CD4-positive, alpha-beta T cell (primary cell): ENCODE data around the gene TFE3. TPM values are rescaled to one million over a fixed set of nuclear protein-coding genes. Genes with fewer than 3 reads are reported as not detected.

Source experiments
- ATAC-seq: fragments of 200-7000 bp; cut with Tn5 transposase; one replicate; pipeline ENCODE4 v1.10.0; 2022; ENCODE audit warnings: mild to moderate bottlenecking; ENCODE audit not compliant: poor library complexity
- CTCF ChIA-PET: fragments of 350-600 bp; sonication (Branson Sonifier 250); formaldehyde crosslinking; loops from one replicate; lab custom pipeline; 2021; ENCODE audit warnings: antibody characterized with exemption, inconsistent platforms; lab: Charles Lee
- POLR2A ChIA-PET: fragments of 350-600 bp; sonication (Branson Sonifier 250); formaldehyde crosslinking; loops from one replicate; lab custom pipeline; 2021; ENCODE audit warnings: antibody characterized with exemption, inconsistent platforms; lab: Charles Lee
- DNase-seq, 14 experiments: peaks; one replicate each; pipeline ENCODE4 v3.0.0-alpha.2; 2013 to 2020; ENCODE audit warnings: mixed read lengths in 2 of 14
- H3K27ac ChIP-seq, 2 donors: one replicate each; pipeline versions ENCODE4 v1.5.1 to v1.7.0; 2013; ENCODE audit warnings: low read length in 2 of 2, low read depth in 1 of 2, mild to moderate bottlenecking in 1 of 2
- H3K27me3 ChIP-seq, 2 experiments: 1 replicate in 1 of 2; 2 replicates in 1 of 2; pipeline versions ENCODE4 v1.6.1 to v1.7.0; 2013; ENCODE audit warnings: low read length in 2 of 2, control low read depth in 1 of 2, mild to moderate bottlenecking in 1 of 2, moderate library complexity in 1 of 2; ENCODE audit not compliant: insufficient read depth in 2 of 2, control insufficient read depth in 1 of 2
- H3K36me3 ChIP-seq: one replicate; pipeline ENCODE4 v1.6.1; 2013; ENCODE audit warnings: low read length, control low read depth; ENCODE audit not compliant: insufficient read depth
- H3K4me1 ChIP-seq: one replicate; pipeline ENCODE4 v1.6.1; 2013; ENCODE audit warnings: low read length, control low read depth; ENCODE audit not compliant: insufficient read depth
- H3K4me3 ChIP-seq: one replicate; pipeline ENCODE4 v1.5.1; 2013; ENCODE audit warnings: mild to moderate bottlenecking, low read length, moderate library complexity
- H3K9me3 ChIP-seq, 2 experiments: 1 replicate in 1 of 2; 2 replicates in 1 of 2; pipeline versions ENCODE4 v1.6.1 to v1.7.0; 2013; ENCODE audit warnings: low read length in 2 of 2, mild to moderate bottlenecking in 2 of 2, control low read depth in 1 of 2, moderate library complexity in 1 of 2; ENCODE audit not compliant: control insufficient read depth in 1 of 2, insufficient read depth in 1 of 2
- H3K27ac Mint-ChIP-seq: one replicate; pipeline ENCODE4 v1.8.0; 2020; ENCODE audit warnings: mixed read lengths
- H3K27me3 Mint-ChIP-seq: one replicate; pipeline ENCODE4 v1.8.0; 2021; ENCODE audit warnings: mixed read lengths
- H3K36me3 Mint-ChIP-seq: one replicate; pipeline ENCODE4 v1.8.0; 2021; ENCODE audit warnings: low read depth, mixed read lengths
- H3K4me1 Mint-ChIP-seq: one replicate; pipeline ENCODE4 v1.8.0; 2021; ENCODE audit warnings: low read depth, mixed read lengths
- H3K4me3 Mint-ChIP-seq: one replicate; pipeline ENCODE4 v1.8.0; 2020; ENCODE audit warnings: mild to moderate bottlenecking, mixed read lengths
- H3K9me3 Mint-ChIP-seq: one replicate; pipeline ENCODE4 v1.8.0; 2020; ENCODE audit warnings: mixed read lengths
- intact Hi-C, 2 experiments: fragments of 100-400 bp; cut with DNase I in 1 of 2; cut with micrococcal nuclease in 1 of 2; formaldehyde crosslinking; loops; one replicate each; pipeline versions ENCODE4 v1.15.1 to v1.9.0; 2023 to 2025; cut with DNase I, micrococcal nuclease
- total RNA-seq, 174 experiments: library from RNA in 2 of 174; stranded (reverse) in 2 of 174; gene quantifications; one replicate each; pipeline ENCODE4 v1.2.3 and lab custom pipeline; 2021 to 2026
- TF ChIP-seq, protein P1 (sequence below): fragments of 200-600 bp; IDR thresholded peaks from one replicate; pipeline ENCODE4 v1.8.0; 2022; ENCODE audit warnings: antibody characterized with exemption, mild to moderate bottlenecking

TFE3 gene
- total RNA-seq, 2 experiments from 2014 or later = 38.6 to 40.9 TPM

DNA sequence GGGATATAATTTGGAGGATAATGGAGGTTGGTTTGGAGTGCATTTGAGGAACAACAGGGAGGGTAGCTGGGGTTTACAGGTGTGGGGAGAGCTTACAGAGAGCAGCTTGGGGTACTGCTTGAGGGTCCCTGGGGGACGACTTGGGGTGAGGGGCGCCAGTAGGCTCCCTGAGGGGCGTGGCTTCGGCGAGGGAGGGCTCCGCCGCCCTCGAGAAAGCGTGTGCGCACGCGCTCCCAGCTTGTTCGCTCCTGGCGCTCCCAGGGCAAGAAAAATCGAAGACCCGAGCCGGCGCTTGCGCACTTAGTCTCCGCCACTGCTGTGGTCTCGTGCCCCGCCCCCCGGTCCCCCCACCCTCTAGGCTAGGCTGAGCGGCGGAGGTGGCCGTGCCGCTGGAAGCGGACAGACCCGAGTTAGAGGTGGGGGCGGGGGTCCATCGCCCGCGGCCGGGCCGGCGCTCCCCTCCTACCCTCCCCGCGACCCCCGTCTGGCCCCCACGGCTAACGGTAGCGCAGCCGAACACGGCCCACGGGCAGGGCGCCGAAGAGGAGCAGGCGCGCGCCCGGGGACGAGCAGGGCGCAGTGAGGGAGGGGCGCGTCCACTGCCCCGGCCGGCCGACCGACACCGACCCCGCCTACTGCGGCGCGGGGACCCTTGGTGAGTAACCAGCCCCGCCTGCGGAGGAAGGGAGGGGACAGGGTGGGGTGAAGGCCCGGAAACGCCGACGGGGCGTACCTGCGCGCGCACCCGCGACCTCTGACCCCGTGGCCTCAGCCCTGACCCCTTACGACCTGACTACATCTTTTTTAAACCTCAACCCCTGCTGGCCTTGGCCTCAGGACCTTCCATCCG lies 10.3 kb upstream of the TFE3 start:
- TF ChIP-seq, protein P1, sequence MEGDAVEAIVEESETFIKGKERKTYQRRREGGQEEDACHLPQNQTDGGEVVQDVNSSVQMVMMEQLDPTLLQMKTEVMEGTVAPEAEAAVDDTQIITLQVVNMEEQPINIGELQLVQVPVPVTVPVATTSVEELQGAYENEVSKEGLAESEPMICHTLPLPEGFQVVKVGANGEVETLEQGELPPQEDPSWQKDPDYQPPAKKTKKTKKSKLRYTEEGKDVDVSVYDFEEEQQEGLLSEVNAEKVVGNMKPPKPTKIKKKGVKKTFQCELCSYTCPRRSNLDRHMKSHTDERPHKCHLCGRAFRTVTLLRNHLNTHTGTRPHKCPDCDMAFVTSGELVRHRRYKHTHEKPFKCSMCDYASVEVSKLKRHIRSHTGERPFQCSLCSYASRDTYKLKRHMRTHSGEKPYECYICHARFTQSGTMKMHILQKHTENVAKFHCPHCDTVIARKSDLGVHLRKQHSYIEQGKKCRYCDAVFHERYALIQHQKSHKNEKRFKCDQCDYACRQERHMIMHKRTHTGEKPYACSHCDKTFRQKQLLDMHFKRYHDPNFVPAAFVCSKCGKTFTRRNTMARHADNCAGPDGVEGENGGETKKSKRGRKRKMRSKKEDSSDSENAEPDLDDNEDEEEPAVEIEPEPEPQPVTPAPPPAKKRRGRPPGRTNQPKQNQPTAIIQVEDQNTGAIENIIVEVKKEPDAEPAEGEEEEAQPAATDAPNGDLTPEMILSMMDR = no peak
- Mint-ChIP-seq H3K36me3 (peaks cover 4% of the 10 kb centered on the region), H3K27me3 (no peaks in the 10 kb centered on the region), H3K27ac (peak overlapping the region; percentile 86), H3K4me1 (peaks cover 29% of the 10 kb centered on the region), H3K9me3 (no peaks in the 10 kb centered on the region), H3K4me3 (peak overlapping the region; percentile 86)
- H3K27me3 ChIP-seq = no peaks in the 10 kb centered on the region
- POLR2A ChIA-PET = interaction anchor here (0.6 to 1.1 kb wide), 7 partner anchors 10 to 479 kb away, joined by 3 to 8 read pairs (median 4); partner anchors contain the start of genes GRIPAP1, OTUD5, RBM3 and WDR45
- H3K27ac ChIP-seq = peak overlapping the region; percentile 69 to 70
- no peaks in the 10 kb centered on the region for H3K9me3 ChIP-seq
- DNase-seq = peak; percentile 33 to 81 (median 58)
- peaks cover 21% of the 10 kb centered on the region for H3K4me1 ChIP-seq
- H3K36me3 ChIP-seq = no peaks in the 10 kb centered on the region
- intact Hi-C loops = no loop called here
- H3K4me3 ChIP-seq = peak overlapping the region; percentile 53
- CTCF ChIA-PET = no interaction called here
- ATAC-seq = peak; percentile 78

DNA sequence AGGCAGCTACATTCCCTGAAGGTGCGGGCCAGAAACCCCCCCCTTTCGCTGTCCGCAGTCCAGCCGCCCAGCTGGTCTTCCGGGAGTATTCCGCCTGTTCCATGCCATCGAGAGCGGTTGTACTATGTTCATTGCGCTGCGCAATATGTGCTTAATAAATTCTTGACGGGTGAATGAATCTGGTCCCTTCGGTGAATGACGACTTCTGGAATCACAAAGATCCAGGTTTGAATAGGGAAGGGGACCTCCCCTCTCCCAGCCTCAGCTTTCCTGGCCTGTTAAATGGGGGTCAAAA lies 777 bp upstream of the TFE3 start:
- CTCF ChIA-PET = interaction anchor here (0.9 to 1.1 kb wide), 2 partner anchors 36 to 86 kb away, joined by 3 to 4 read pairs; partner anchors contain the start of gene WDR45
- Histone ChIP-seq H3K4me3 (peak overlapping the region; percentile 66), H3K9me3 (no peaks in the 10 kb centered on the region), H3K4me1 (peaks cover 42% of the 10 kb centered on the region), H3K27ac (peak overlapping the region; percentile 73 to 78), H3K36me3 (peaks cover 4% of the 10 kb centered on the region), H3K27me3 (no peaks in the 10 kb centered on the region)
- H3K4me3 Mint-ChIP-seq = peak overlapping the region; percentile 96
- H3K27ac Mint-ChIP-seq = peak overlapping the region; percentile 94
- H3K4me1 Mint-ChIP-seq = peaks cover 39% of the 10 kb centered on the region
- TF ChIP-seq, protein P1 = no peak
- POLR2A ChIA-PET = interaction anchor here (1.1 to 3.1 kb wide), 11 partner anchors 8 to 469 kb away, joined by 3 to 30 read pairs (median 4); partner anchors contain the start of genes GRIPAP1, KCND1, OTUD5 and RBM3
- intact Hi-C loops = loop anchor here (2.0 to 5.0 kb wide), 9 partner anchors 31 to 237 kb away; partner anchors contain the start of genes GRIPAP1 (in 1 of the 2), OTUD5 (in 1 of the 2), PQBP1 (in 1 of the 2) and PRAF2 (in 1 of the 2)
- no peak for DNase-seq
- no peaks in the 10 kb centered on the region for H3K27me3 Mint-ChIP-seq
- no peaks in the 10 kb centered on the region for H3K9me3 Mint-ChIP-seq
- peaks cover 10% of the 10 kb centered on the region for H3K36me3 Mint-ChIP-seq
- ATAC-seq = no peak

DNA sequence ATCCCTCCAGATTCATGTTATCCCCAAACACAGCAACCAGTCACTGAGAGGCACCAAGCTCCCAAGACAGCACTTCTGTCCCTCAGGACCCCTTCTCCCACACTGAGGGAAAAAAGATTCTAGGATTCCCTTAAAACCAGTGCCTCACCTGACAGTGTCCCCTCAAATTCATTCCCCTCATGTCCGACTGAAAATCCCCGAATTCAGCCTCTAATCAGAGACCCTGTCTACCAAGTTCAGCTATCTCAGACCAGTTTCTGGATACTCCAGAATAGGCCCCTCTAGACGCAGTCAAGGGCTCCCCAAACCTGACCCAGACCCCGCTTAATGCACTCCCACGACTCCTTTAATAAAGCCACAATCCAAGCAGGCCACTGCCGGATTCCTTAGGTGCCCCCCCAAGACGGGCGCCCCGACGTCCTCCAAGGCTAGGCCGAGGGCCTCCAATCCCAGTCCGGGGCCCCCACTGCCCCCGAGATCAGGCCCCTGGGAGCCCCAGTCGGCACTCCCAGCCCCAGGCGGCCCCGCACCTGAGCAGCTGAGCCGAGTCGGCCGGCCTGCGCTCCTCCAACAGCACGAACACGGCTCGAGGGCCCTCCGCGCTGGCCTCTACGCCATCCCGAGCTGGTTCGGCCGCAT lies 457 bp downstream of the TFE3 start:
- ATAC-seq = peak; percentile 2
- Mint-ChIP-seq H3K4me3 (peak overlapping the region; percentile 96), H3K36me3 (peaks cover 20% of the 10 kb centered on the region), H3K4me1 (peaks cover 39% of the 10 kb centered on the region), H3K27me3 (no peaks in the 10 kb centered on the region), H3K9me3 (no peaks in the 10 kb centered on the region), H3K27ac (peak overlapping the region; percentile 94)
- peaks cover 16% of the 10 kb centered on the region for H3K36me3 ChIP-seq
- peaks cover 42% of the 10 kb centered on the region for H3K4me1 ChIP-seq
- CTCF ChIA-PET = no interaction called here
- POLR2A ChIA-PET = interaction anchor here (0.6 to 3.1 kb wide), 15 partner anchors 9 to 468 kb away, joined by 3 to 30 read pairs (median 4); partner anchors contain the start of genes GRIPAP1, KCND1, OTUD5 and PRAF2
- TF ChIP-seq, protein P1 = no peak
- H3K9me3 ChIP-seq = no peaks in the 10 kb centered on the region
- peak overlapping the region; percentile 66 for H3K4me3 ChIP-seq
- H3K27ac ChIP-seq = peak overlapping the region; percentile 84 to 88
- DNase-seq = peak in 1 of 14 experiments; percentile 12
- intact Hi-C loops = loop anchor here (2.0 to 5.0 kb wide), 9 partner anchors 32 to 235 kb away; partner anchors contain the start of genes GRIPAP1 (in 1 of the 2), OTUD5 (in 1 of the 2), PQBP1 (in 1 of the 2) and PRAF2 (in 1 of the 2)
- H3K27me3 ChIP-seq = no peaks in the 10 kb centered on the region
